Measurements from ENCODE around the gene GPC4.

Gene GPC4

DNA sequence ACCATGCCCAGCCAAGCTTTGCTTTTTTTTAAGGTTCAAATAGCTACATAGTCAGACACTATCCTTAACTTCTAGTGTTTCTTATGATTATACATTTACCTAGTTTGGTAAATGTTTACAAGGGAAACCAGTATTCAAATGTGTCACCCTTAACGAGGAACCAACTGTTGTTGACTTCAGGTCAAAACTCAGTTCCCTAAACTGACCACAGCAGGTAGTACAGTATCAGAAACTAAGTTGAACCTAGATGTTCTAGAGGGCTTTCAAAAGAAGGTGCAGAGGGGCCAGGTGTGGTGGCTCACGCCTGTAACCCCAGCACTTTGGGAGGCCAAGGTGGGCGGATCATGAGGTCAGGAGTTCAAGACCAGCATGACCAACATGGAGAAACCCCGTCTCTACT lies 11.3 kb downstream of the GPC4 start:
- no peaks in the 10 kb centered on the region for H3K27me3 ChIP-seq (ENCODE audit: control insufficient read depth, insufficient read depth, low read length)
- H3K4me1 ChIP-seq (ENCODE audit: control insufficient read depth, low read depth, low read length), result no peaks in the 10 kb centered on the region
- H3K9me3 ChIP-seq (ENCODE audit: control insufficient read depth, low read depth, low read length), result peaks cover 6% of the 10 kb centered on the region
- H3K27ac ChIP-seq (ENCODE audit: low read length), result no peak overlapping the region
- H3K4me3 ChIP-seq (ENCODE audit: low read length), result no peak overlapping the region
- H3K9ac ChIP-seq (ENCODE audit: low read length), result no peak overlapping the region
- H3K36me3 ChIP-seq (ENCODE audit: control insufficient read depth, low read depth, low read length), result peaks cover 8% of the 10 kb centered on the region

DNA sequence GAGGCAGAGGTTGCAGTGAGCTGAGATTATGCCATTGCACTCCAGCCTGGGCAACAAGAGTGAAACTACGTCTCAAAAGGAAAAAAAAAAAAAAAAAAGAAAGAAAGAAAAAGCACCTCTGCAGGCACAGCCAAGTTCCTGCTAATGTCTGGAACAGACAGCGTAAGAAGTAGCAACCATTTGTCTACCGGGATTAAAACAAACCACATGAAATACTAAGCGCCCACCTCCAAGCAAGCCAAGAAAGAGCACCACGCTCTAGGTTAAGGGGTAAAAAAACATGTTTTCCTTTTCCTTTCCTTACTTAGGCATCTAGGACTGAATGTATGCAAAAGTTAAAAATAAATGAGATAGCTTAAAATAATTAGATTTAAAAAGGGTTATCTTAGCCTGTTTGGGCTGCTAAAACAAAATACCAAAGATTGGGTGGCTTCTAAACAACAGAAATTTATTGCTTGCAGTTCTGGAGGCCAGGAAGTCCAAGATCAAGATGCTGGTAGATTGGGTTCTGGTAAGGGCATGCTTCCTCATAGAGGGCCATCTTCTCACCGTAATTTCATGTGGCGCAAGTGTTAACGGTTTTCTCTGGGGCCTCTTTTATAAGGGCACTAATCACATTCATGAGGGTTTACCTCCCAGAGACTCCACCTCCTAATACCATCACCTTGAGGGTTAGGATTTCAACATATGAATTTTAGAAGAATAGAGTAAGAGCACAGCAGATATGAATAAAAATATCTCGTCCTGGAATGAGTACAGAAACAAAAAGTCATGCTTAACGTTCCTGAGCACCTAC lies 12.3 kb downstream of the GPC4 start:
- Histone ChIP-seq H3K27me3 (ENCODE audit: control insufficient read depth, insufficient read depth, low read length) (no peaks in the 10 kb centered on the region), H3K27ac (ENCODE audit: low read length) (no peak overlapping the region), H3K9me3 (ENCODE audit: control insufficient read depth, low read depth, low read length) (peaks cover 6% of the 10 kb centered on the region), H3K9ac (ENCODE audit: low read length) (no peak overlapping the region), H3K4me3 (ENCODE audit: low read length) (no peak overlapping the region), H3K4me1 (ENCODE audit: control insufficient read depth, low read depth, low read length) (no peaks in the 10 kb centered on the region), H3K36me3 (ENCODE audit: control insufficient read depth, low read depth, low read length) (peaks cover 8% of the 10 kb centered on the region)

DNA sequence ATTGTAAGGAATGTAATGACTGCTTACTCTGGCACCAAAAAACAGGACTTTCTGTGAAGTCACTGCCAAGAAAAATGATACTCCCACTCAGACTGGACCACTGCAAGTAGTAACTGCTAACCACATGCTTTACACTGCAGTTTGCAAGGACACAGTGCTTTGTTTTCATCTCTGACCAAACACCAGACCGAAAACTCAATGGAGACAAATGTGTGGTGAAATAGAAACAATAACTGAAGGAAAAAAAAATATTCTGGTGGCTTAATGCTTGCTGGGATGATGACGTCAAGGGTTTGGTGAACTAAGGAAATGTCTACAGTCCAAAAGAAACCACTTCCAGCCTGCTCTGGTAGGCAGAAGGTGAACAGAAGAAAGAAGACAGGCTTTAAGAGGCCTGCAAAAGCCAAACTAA lies 13.2 kb downstream of the GPC4 start:
- Histone ChIP-seq H3K27me3 (ENCODE audit: control insufficient read depth, insufficient read depth, low read length) (no peaks in the 10 kb centered on the region), H3K36me3 (ENCODE audit: control insufficient read depth, low read depth, low read length) (peaks cover 8% of the 10 kb centered on the region), H3K4me1 (ENCODE audit: control insufficient read depth, low read depth, low read length) (no peaks in the 10 kb centered on the region), H3K27ac (ENCODE audit: low read length) (no peak overlapping the region), H3K9ac (ENCODE audit: low read length) (no peak overlapping the region), H3K9me3 (ENCODE audit: control insufficient read depth, low read depth, low read length) (peaks cover 6% of the 10 kb centered on the region), H3K4me3 (ENCODE audit: low read length) (no peak overlapping the region)

DNA sequence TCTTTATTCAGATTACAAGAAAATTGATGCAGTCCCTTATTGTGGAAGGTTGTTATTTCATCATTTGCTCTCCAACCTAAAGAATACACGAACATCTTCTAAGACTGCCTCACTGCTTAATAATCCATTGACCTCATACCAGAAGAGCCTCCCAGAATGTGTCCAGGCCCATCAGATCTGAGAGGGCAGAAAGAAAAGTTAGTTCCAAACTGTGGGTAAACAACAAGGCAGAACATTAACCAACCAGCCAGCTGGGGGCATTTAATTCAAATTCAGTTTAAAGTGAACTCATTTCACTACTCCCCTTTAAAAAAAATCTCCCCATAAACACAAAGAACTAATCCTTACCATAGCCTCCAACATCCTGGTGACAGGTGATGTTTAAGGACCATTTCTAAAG lies 13.8 kb downstream of the GPC4 start:
- Histone ChIP-seq H3K4me1 (ENCODE audit: control insufficient read depth, low read depth, low read length) (no peaks in the 10 kb centered on the region), H3K4me3 (ENCODE audit: low read length) (no peak overlapping the region), H3K9me3 (ENCODE audit: control insufficient read depth, low read depth, low read length) (peaks cover 6% of the 10 kb centered on the region), H3K9ac (ENCODE audit: low read length) (no peak overlapping the region), H3K27me3 (ENCODE audit: control insufficient read depth, insufficient read depth, low read length) (no peaks in the 10 kb centered on the region), H3K27ac (ENCODE audit: low read length) (no peak overlapping the region), H3K36me3 (ENCODE audit: control insufficient read depth, low read depth, low read length) (peaks cover 8% of the 10 kb centered on the region)

DNA sequence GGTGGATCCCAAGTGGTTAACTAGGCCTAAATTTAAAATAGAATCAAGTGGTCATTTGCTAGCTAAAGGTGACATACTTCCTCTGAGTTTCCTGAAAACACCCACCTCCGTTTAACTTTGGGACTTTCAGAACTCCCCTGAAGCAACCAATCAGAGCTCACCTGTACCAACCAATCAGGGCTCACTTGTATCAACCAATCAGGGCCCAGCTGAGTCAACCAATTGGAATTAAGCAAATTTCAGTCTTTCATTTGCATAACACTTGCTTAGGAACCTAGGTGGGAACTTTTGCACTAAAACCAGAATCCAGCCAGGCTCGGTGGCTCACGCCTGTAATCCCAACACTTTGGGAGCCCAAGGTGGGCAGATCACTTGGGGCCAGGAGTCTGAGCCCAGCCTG lies 15.9 kb downstream of the GPC4 start:
- Histone ChIP-seq H3K9ac (ENCODE audit: low read length) (no peak overlapping the region), H3K4me3 (ENCODE audit: low read length) (no peak overlapping the region), H3K36me3 (ENCODE audit: control insufficient read depth, low read depth, low read length) (peaks cover 4% of the 10 kb centered on the region), H3K27ac (ENCODE audit: low read length) (no peak overlapping the region), H3K4me1 (ENCODE audit: control insufficient read depth, low read depth, low read length) (no peaks in the 10 kb centered on the region), H3K9me3 (ENCODE audit: control insufficient read depth, low read depth, low read length) (peaks cover 3% of the 10 kb centered on the region), H3K27me3 (ENCODE audit: control insufficient read depth, insufficient read depth, low read length) (no peaks in the 10 kb centered on the region)

DNA sequence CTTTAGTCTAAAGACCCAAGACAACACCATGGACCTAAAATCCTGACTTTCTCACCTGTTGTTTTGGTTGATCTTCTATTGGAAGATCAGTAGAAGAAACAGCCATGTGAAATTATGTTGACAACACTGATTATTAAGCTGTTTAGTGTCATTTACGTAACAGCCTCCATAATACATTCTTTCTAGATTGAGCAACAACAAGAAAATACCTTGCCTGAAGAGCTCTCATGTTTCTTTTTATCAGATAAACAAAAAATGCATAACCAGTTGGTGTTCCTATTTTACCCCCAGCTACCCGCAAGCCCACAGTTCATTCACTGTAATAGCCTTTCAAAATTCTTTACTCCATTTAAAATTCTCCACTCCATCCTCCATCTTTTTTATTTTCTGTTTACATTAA lies 20.5 kb downstream of the GPC4 start:
- H3K4me1 ChIP-seq (ENCODE audit: control insufficient read depth, low read depth, low read length), result peaks cover 23% of the 10 kb centered on the region
- H3K4me3 ChIP-seq (ENCODE audit: low read length), result no peak overlapping the region
- H3K9me3 ChIP-seq (ENCODE audit: control insufficient read depth, low read depth, low read length), result peaks cover 14% of the 10 kb centered on the region
- H3K36me3 ChIP-seq (ENCODE audit: control insufficient read depth, low read depth, low read length), result no peaks in the 10 kb centered on the region
- no peak overlapping the region for H3K9ac ChIP-seq (ENCODE audit: low read length)
- H3K27ac ChIP-seq (ENCODE audit: low read length), result no peak overlapping the region
- no peaks in the 10 kb centered on the region for H3K27me3 ChIP-seq (ENCODE audit: control insufficient read depth, insufficient read depth, low read length)

DNA sequence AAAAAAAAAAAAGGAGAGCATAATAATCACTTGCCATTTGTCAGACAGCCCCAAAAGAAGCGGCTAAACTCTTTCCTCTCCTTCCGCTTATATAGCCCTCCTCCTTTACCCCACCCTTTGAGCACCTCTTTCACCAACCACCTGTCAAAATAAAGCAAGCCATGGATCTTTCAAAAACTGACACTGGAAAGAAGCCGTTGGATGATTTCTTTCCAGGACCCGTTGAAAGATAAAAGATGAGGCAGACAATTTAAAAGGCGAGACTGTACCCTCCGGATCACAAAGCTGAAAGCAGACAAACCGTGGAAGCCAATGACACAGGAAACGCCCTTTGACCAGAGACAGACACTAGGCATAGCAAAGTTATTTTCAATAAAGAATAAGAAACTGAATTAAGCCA lies 22.6 kb downstream of the GPC4 start:
- peaks cover 24% of the 10 kb centered on the region for H3K4me1 ChIP-seq (ENCODE audit: control insufficient read depth, low read depth, low read length)

DNA sequence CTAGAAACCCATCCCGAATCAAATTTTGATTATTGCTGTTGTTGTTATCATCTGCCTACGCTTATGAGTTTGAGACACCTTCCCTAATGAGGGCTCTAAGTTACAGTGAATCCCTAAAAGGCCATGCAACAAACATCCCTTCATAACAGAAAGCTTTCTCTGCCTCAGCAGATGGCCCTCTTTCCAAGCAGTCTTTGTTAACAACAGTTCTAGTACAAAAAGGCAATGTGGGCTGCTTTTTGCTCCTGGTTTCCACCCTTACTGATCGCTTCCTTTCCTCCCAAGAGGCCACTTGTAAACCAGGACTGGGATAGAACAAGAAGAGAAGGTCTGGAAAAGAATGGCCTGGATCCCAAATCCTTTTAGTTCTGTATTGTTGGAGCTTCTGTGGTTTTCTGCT lies 24.2 kb downstream of the GPC4 start:
- Histone ChIP-seq H3K36me3 (ENCODE audit: control insufficient read depth, low read depth, low read length) (no peaks in the 10 kb centered on the region), H3K9ac (ENCODE audit: low read length) (no peak overlapping the region), H3K4me1 (ENCODE audit: control insufficient read depth, low read depth, low read length) (peaks cover 32% of the 10 kb centered on the region), H3K9me3 (ENCODE audit: control insufficient read depth, low read depth, low read length) (peaks cover 19% of the 10 kb centered on the region), H3K27me3 (ENCODE audit: control insufficient read depth, insufficient read depth, low read length) (no peaks in the 10 kb centered on the region), H3K27ac (ENCODE audit: low read length) (no peak overlapping the region), H3K4me3 (ENCODE audit: low read length) (no peak overlapping the region)

More for the DNA sequence above, 22.6 kb downstream of the GPC4 start:
- no peak overlapping the region for H3K9ac ChIP-seq (ENCODE audit: low read length)
- no peaks in the 10 kb centered on the region for H3K27me3 ChIP-seq (ENCODE audit: control insufficient read depth, insufficient read depth, low read length)
- H3K27ac ChIP-seq (ENCODE audit: low read length), result no peak overlapping the region
- H3K4me3 ChIP-seq (ENCODE audit: low read length), result no peak overlapping the region
- no peaks in the 10 kb centered on the region for H3K36me3 ChIP-seq (ENCODE audit: control insufficient read depth, low read depth, low read length)
- H3K9me3 ChIP-seq (ENCODE audit: control insufficient read depth, low read depth, low read length), result peaks cover 19% of the 10 kb centered on the region

DNA sequence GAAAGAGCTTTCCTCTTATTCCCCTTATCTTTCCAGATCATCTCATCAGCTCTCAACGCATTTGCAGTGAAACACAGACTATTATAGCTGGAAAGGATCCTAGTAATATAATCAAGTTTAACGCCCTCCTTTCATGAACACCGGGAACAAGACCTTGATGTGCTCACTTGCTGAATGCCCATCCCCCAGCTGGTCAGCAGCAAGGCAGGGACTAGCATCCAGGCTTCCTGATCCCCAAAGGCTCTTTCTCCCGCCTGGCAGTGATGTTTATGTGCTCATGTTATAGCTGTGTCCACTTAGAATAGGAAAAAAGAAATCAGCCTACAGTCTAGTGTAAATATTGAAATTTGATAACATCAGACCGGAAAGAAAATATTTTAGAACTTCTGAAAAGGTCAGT lies 24.6 kb downstream of the GPC4 start:
- no peak overlapping the region for H3K9ac ChIP-seq (ENCODE audit: low read length)
- no peaks in the 10 kb centered on the region for H3K27me3 ChIP-seq (ENCODE audit: control insufficient read depth, insufficient read depth, low read length)
- H3K4me3 ChIP-seq (ENCODE audit: low read length), result no peak overlapping the region
- H3K27ac ChIP-seq (ENCODE audit: low read length), result no peak overlapping the region
- H3K4me1 ChIP-seq (ENCODE audit: control insufficient read depth, low read depth, low read length), result peaks cover 33% of the 10 kb centered on the region
- H3K36me3 ChIP-seq (ENCODE audit: control insufficient read depth, low read depth, low read length), result no peaks in the 10 kb centered on the region
- peaks cover 19% of the 10 kb centered on the region for H3K9me3 ChIP-seq (ENCODE audit: control insufficient read depth, low read depth, low read length)

DNA sequence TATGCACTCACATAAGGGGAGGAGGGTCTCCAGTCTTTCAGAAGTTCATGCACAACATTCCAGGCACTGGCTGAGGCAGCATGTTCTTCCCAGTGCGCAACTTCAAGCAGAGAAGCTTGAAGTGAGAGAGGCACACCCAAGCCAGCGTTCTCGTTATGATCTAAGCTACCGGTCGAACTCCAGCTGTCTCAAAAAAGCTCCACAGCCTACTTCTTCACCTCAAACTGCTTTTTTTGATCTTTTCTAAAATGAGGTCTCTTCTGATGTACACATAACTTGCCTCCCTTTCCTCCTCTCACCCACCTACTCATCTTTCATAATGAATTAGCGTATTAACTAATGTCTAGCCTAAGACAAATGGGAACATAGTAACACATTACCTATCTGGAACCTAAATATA lies 25.3 kb downstream of the GPC4 start:
- Histone ChIP-seq H3K27ac (ENCODE audit: low read length) (no peak overlapping the region), H3K9ac (ENCODE audit: low read length) (no peak overlapping the region), H3K9me3 (ENCODE audit: control insufficient read depth, low read depth, low read length) (peaks cover 23% of the 10 kb centered on the region), H3K4me3 (ENCODE audit: low read length) (no peak overlapping the region), H3K36me3 (ENCODE audit: control insufficient read depth, low read depth, low read length) (no peaks in the 10 kb centered on the region), H3K4me1 (ENCODE audit: control insufficient read depth, low read depth, low read length) (peaks cover 38% of the 10 kb centered on the region), H3K27me3 (ENCODE audit: control insufficient read depth, insufficient read depth, low read length) (no peaks in the 10 kb centered on the region)

DNA sequence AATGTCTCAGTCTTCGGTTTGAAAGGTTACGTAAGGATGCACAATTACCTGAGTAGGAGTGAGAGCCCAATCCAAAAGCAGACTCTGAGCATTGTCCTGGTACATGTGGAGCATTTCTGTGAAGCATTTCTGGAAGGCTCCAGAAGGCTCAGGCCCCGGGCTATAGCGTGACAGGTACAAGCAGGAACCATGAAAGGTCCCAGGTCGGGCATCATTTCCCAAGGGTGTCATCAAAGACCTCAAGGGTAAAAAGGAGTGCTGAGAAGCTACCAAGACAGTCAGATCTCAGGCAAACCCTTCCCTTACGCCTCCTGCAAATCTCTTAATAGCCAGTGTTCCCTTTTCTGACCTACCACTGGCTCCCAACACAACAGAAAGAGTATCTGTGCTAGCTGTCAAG lies 30.8 kb downstream of the GPC4 start:
- Histone ChIP-seq H3K4me3 (ENCODE audit: low read length) (no peak overlapping the region), H3K36me3 (ENCODE audit: control insufficient read depth, low read depth, low read length) (no peaks in the 10 kb centered on the region), H3K9me3 (ENCODE audit: control insufficient read depth, low read depth, low read length) (peaks cover 10% of the 10 kb centered on the region), H3K27me3 (ENCODE audit: control insufficient read depth, insufficient read depth, low read length) (no peaks in the 10 kb centered on the region), H3K9ac (ENCODE audit: low read length) (no peak overlapping the region), H3K4me1 (ENCODE audit: control insufficient read depth, low read depth, low read length) (peaks cover 15% of the 10 kb centered on the region), H3K27ac (ENCODE audit: low read length) (no peak overlapping the region)

All from iPS-18a (cell line).